GM19023 (cell line): Measurements from ENCODE around the gene ANKRD33B.
"Not testable (repeated sequence)": the region's sequence is repeated elsewhere in the genome, so short reads cannot be mapped to it uniquely, and the experiment has no call there.

Experiments used
- ATAC-seq: cut with Tn5 transposase; IDR thresholded peaks from one replicate; pipeline ENCODE4 v1.9.1; 2021; ENCODE audit warnings: mild to moderate bottlenecking, moderate library complexity; ENCODE audit not compliant: unreplicated experiment

ANKRD33B gene

DNA sequence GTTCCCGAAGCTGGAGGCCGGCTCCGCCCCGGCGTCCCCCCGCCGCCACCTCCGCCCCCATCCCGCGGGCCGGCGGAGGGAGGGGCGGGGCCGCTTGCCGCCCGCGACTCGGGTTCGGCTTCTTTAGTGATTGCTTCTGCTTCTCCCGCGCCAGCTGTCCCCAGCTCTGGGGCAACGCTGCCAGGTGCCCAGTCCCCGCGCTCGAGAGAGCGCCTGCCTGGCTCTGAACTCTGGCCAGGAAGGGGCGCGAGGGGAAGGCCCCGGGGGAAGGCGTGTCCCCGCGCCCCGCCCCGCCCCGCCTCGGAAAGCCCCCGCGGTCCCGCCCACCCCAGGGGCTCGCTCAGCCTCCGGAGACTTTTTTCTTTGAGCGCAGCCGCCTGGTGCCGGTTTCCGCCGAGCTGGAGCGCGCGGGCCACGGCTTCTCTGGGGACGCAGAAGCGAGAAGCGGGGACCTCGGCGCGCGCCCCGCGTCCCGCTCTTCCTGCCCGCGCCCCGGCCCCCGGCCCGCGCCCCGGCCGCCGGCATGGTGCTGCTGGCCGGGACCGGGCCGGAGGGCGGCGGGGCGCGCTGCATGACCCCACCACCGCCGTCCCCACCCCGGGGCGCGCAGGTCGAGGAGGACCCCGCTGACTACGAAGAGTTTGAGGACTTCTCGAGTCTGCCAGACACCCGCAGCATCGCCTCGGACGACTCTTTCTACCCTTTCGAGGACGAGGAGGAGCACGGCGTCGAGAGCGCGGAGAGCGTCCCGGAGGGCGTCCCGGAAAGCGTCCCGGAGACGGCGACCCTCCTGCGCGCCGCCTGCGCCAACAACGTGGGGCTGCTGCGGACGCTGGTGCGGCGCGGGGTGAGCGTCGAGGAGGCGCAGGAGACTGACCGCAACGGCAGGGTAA is at the start of gene ANKRD33B:
Gene ANKRD33B, plus strand, starts transcription at position 126 of the 893 bp plus-strand sequence. Its CDS starts 398 bp downstream, at position 524.
- ATAC-seq = peak; percentile 62

DNA sequence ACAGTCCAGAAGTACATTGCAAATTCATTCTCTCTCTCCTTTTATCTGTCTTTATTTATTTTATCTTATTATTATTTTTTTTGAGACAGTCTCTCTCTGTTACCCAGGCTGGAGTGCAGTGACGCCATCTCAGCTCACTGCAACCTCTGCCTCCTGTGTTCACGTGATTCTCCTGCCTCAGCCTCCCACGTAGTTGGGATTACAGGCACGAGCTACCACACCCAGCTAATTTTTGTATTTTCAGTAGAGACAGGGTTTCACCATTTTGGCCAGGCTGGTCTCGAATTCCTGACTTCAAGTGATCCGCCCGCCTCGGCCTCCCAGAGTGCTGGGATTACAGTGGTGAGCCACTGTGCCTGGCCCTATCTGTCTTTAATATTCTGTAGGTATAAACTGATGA is 49.3 kb upstream of the ANKRD33B start:
- ATAC-seq = not testable (repeated sequence)

GRCh38 chr5:10515492-10515891 is 48.4 kb upstream of the ANKRD33B start:
- ATAC-seq = no peak

DNA sequence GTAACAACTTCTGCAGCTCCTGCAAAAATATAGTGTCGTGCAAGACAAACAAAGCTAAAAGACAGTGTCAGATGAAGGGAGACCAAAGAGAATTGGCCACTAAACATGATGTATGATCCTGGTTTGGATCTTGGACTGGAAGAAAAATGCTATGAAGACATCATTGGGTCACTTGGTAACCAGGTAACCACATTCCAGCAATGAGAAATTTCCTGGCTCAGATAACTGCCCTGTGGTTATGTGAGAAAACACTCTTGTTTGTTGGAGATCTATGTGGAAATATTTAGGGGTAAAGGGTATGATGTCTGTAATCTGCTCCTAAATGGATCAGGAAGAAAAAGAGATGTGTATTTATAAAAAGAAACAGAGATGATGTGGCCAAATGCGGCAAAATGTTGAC is 45.5 kb upstream of the ANKRD33B start:
- no peak for ATAC-seq

DNA sequence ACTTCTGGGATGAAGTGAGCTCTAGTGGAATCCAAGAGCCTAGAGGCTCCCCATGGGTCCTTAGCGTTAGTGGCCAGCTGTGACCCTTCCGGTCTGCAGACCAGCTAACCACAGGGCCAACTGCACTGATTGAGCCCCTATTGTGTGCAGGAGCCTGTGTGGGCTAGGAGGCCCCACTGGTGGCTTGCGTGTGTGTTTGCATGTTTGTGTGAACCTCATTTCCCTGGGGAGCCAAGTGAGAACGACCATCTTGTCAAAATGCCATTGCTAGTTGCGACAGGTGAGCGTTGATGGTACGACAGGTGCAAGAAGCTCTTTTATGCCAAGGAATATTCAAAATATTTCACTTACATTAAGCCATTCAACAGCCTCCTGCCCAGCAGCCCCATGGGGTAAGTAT is 44.1 kb upstream of the ANKRD33B start:
- ATAC-seq = peak; percentile 45

GRCh38 chr5:10520706-10521105 is 43.2 kb upstream of the ANKRD33B start:
- ATAC-seq = no peak

GRCh38 chr5:10521466-10522223 is 42.2 kb upstream of the ANKRD33B start:
- no peak for ATAC-seq

GRCh38 chr5:10522224-10522611 is 41.7 kb upstream of the ANKRD33B start:
- ATAC-seq = no peak

GRCh38 chr5:10524376-10525123 is 39.3 kb upstream of the ANKRD33B start:
- peak; percentile 3 for ATAC-seq

DNA sequence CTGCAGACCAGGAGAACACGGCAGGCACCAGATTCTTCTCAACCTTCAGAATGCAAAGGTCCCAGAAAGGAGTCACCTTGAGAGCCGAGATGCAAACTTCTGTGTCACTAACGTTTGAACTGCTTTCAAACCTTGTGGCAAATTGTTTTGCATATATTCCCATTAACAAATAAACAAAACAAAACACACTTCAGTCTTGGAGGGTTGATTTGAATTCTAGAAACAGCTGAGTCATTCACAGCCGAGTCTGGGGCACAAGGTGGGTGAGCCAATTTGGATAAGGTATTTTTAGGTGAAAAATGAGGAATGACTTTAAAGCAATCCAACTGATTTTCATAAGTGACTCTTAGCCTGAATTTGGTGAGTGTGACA is 38.8 kb upstream of the ANKRD33B start:
- ATAC-seq = peak; percentile 37

DNA sequence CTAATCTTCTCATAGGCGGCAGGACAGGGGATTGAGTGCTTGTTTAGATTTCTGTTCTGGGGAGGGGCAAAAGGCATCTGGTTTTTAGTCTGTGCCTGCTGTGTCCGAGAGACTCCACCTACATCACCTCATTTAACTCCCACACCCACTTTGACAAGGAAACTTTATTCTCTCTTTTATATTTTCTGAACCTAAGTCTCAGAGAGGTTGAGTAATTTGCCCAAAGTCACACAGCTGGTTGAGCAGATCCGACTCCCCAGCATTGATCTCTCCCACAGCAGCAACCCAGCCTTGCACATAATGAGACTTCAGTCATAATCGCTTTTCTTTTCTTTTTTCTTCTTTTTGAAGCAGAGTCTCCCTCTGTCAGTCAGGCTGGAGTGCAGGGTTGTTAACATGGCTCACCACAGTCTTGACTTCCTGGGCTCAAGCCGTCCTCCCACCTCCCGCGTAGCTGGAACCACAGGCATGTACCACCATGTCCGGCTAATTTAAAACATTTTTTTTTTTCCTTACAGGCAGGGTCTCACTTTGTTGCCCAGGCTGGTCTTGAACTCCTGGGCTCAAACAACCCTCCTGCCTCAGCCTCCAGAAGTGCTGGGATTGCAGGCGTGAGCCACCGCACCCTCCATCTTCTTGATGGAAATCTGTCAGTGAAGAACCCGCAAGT is 36.5 kb upstream of the ANKRD33B start:
- no peak for ATAC-seq

GRCh38 chr5:10528056-10528816 is 35.6 kb upstream of the ANKRD33B start:
- ATAC-seq = no peak

DNA sequence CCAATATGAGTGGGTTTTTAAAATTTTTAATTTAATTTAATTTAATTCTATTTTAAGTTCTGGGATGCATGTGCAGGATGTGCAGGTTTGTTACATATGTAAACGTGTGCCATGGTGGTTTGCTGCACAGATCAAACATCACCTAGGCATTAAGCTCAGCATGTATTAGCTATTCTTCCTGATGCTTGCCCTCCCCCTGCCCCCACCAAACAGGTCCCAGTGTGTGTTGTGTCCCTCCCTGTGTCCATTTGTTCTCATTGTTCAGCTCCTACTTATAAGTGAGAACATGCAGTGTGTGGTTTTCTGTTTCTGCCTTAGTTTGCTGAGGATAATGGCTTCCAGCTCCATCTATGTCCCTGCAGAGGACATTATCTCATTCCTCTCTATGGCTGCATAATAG is 35.0 kb upstream of the ANKRD33B start:
- ATAC-seq = no peak

GRCh38 chr5:10530601-10531320 is 33.1 kb upstream of the ANKRD33B start:
- ATAC-seq = no peak

DNA sequence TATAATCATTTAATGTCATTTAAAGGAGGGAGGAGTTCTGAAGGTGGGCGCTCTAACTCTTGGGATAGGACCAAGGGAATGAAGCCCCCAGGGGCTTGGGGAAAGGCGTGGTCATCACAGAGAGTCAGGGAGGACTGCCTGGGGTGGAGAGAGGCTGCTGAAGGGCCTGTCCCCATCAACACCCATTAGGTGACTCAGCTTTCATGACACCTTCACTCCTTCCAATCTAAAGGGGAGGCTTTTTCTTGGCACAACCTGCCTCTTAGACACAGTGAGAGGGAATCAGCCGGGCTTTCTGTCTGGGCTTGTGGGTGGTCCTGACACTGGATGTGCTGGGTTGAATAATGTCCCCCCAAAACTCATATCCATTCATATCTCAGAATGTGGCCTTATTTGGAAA is 31.4 kb upstream of the ANKRD33B start:
- ATAC-seq = no peak

- no peak for ATAC-seq
Measured at GRCh38 chr5:10533226-10533625, 30.6 kb upstream of the ANKRD33B start.

- no peak for ATAC-seq
Measured at GRCh38 chr5:10534561-10535530, 29.0 kb upstream of the ANKRD33B start.

DNA sequence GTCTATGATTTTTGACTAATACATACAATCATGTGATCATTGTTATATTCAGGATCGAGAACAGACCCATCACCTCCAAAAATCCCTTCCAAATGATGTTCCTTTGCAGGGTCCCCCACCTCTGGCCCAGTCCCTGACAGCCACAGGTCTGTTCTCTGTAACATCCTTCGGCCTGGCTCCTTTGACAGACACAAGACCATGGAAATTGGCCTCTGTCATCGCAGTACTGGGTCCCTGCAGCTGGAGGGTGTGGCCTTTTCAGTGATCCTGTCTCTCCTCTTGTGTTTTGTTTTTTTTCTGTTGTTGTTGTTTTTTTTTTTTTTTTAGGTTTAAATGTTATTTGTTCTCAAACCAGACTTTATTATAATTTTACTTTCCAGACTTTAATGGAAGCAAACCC is 27.4 kb upstream of the ANKRD33B start:
- no peak for ATAC-seq
